Measurements from ENCODE around the gene LRP11.
"Not testable (repeated sequence)": the region's sequence is repeated elsewhere in the genome, so short reads cannot be mapped to it uniquely, and the experiment has no call there.

Gene LRP11

GRCh38 chr6:149863698-149864577, at the start of gene LRP11:
LRP11 (minus strand) TSS chr6:149864359; CDS start chr6:149864020, 339 bp downstream.
- DNase-seq: no peak

GRCh38 chr6:149913540-149914240, 49.5 kb upstream of the LRP11 start:
- DNase-seq: no peak

- DNase-seq: no peak
Observed at GRCh38 chr6:149913085-149913484, 48.9 kb upstream of the LRP11 start.

GRCh38 chr6:149912680-149913079, 48.5 kb upstream of the LRP11 start:
- DNase-seq: not testable (repeated sequence)

- no peak for DNase-seq
Observed at GRCh38 chr6:149910721-149911151, 46.6 kb upstream of the LRP11 start.

- no peak for DNase-seq
Observed at GRCh38 chr6:149909701-149910470, 45.7 kb upstream of the LRP11 start.

- DNase-seq: not testable (repeated sequence)
Observed at GRCh38 chr6:149908480-149908879, 44.3 kb upstream of the LRP11 start.

- no peak for DNase-seq
Observed at GRCh38 chr6:149907317-149907716, 43.2 kb upstream of the LRP11 start.

GRCh38 chr6:149906405-149906804, 42.2 kb upstream of the LRP11 start:
- no peak for DNase-seq

- no peak for DNase-seq
Observed at GRCh38 chr6:149905911-149906371, 41.8 kb upstream of the LRP11 start.

- DNase-seq: no peak
Observed at GRCh38 chr6:149905371-149905910, 41.3 kb upstream of the LRP11 start.

- DNase-seq: no peak
Observed at GRCh38 chr6:149904661-149905370, 40.7 kb upstream of the LRP11 start.

- peak; percentile 49 for DNase-seq
Observed at GRCh38 chr6:149903938-149904611, 39.9 kb upstream of the LRP11 start.

- DNase-seq: no peak
Observed at GRCh38 chr6:149901444-149902140, 37.4 kb upstream of the LRP11 start.

- no peak for DNase-seq
Observed at GRCh38 chr6:149900620-149901443, 36.7 kb upstream of the LRP11 start.

- DNase-seq: no peak
Observed at GRCh38 chr6:149899926-149900619, 35.9 kb upstream of the LRP11 start.

GRCh38 chr6:149899486-149899885, 35.3 kb upstream of the LRP11 start:
- no peak for DNase-seq

GRCh38 chr6:149898966-149899365, 34.8 kb upstream of the LRP11 start:
- DNase-seq: no peak
